Measurements from ENCODE around the gene EMP1. TPM values are rescaled to one million over a fixed set of nuclear protein-coding genes. Genes with fewer than 3 reads are reported as not detected.
A peak's percentile ranks its signal among the peaks of the same experiment; 100 is the strongest.

Gene EMP1
- total RNA-seq, 1 donor from 2014 or later, result 2.4 TPM

- no peak for DNase-seq (ENCODE audit: low spot score in 2 of 2)
- no peak for FAIRE-seq
Observed at GRCh38 chr12:13171921-13172859, 24.3 kb upstream of the EMP1 start.

GRCh38 chr12:13173012-13173932 lies 23.3 kb upstream of the EMP1 start:
- peak; percentile 19 to 32 for DNase-seq (ENCODE audit: low spot score in 2 of 2)
- FAIRE-seq, result no peak

- FAIRE-seq, result no peak
- DNase-seq (ENCODE audit: low spot score in 2 of 2), result no peak
Observed at GRCh38 chr12:13175499-13175898, 21.0 kb upstream of the EMP1 start.

GRCh38 chr12:13176256-13176655 lies 20.3 kb upstream of the EMP1 start:
- FAIRE-seq, result no peak

GRCh38 chr12:13177373-13177772 lies 19.2 kb upstream of the EMP1 start:
- no peak for DNase-seq (ENCODE audit: low spot score in 2 of 2)
- FAIRE-seq, result no peak

More at GRCh38 chr12:13176256-13176655, 20.3 kb upstream of the EMP1 start:
- DNase-seq (ENCODE audit: low spot score in 2 of 2), result no peak

- DNase-seq (ENCODE audit: low spot score in 2 of 2) (no peak), FAIRE-seq (no peak)
Observed at GRCh38 chr12:13177906-13178305, 18.6 kb upstream of the EMP1 start.

- DNase-seq (ENCODE audit: low spot score in 2 of 2) (no peak), FAIRE-seq (no peak)
Observed at GRCh38 chr12:13178568-13179210, 17.8 kb upstream of the EMP1 start.

GRCh38 chr12:13179211-13180074 lies 17.1 kb upstream of the EMP1 start:
- peak in 1 of 2 donors; percentile 28 for DNase-seq (ENCODE audit: low spot score in 2 of 2)
- FAIRE-seq, result no peak

- DNase-seq (ENCODE audit: low spot score in 2 of 2), result no peak
- no peak for FAIRE-seq
Observed at GRCh38 chr12:13181375-13182070, 15.0 kb upstream of the EMP1 start.

GRCh38 chr12:13182881-13183280 lies 13.6 kb upstream of the EMP1 start:
- DNase-seq (ENCODE audit: low spot score in 2 of 2) (no peak), FAIRE-seq (no peak)

GRCh38 chr12:13183620-13184019 lies 12.9 kb upstream of the EMP1 start:
- DNase-seq (ENCODE audit: low spot score in 2 of 2), result no peak
- no peak for FAIRE-seq

GRCh38 chr12:13186302-13186701 lies 10.2 kb upstream of the EMP1 start:
- DNase-seq (ENCODE audit: low spot score in 2 of 2) (no peak), FAIRE-seq (no peak)

- DNase-seq (ENCODE audit: low spot score in 2 of 2) (no peak), FAIRE-seq (no peak)
Observed at GRCh38 chr12:13187399-13187798, 9.1 kb upstream of the EMP1 start.

GRCh38 chr12:13189264-13189663 lies 7.3 kb upstream of the EMP1 start:
- no peak for DNase-seq (ENCODE audit: low spot score in 2 of 2)
- no peak for FAIRE-seq

- DNase-seq (ENCODE audit: low spot score in 2 of 2) (no peak), FAIRE-seq (no peak)
Observed at GRCh38 chr12:13190275-13190674, 6.3 kb upstream of the EMP1 start.

GRCh38 chr12:13192719-13193118 lies 3.8 kb upstream of the EMP1 start:
- DNase-seq (ENCODE audit: low spot score in 2 of 2) (no peak), FAIRE-seq (no peak)

GRCh38 chr12:13193505-13194231 lies 2.9 kb upstream of the EMP1 start:
- DNase-seq (ENCODE audit: low spot score in 2 of 2) (no peak), FAIRE-seq (no peak)

GRCh38 chr12:13194401-13195110 lies 2.0 kb upstream of the EMP1 start:
- FAIRE-seq, result no peak

More at GRCh38 chr12:13194401-13195110, 2.0 kb upstream of the EMP1 start:
- DNase-seq (ENCODE audit: low spot score in 2 of 2), result no peak
